Right lobe of liver (tissue), 6 donors: ENCODE measurements around the gene RAB21. TPM values are rescaled to one million over a fixed set of nuclear protein-coding genes. Genes with fewer than 3 reads are reported as not detected.
"Not testable (repeated sequence)": the region's sequence is repeated elsewhere in the genome, so short reads cannot be mapped to it uniquely, and the experiment has no call there.

Experiments used
- ATAC-seq, 4 donors: fragments of 200-7000 bp; cut with Tn5 transposase; one replicate each; pipeline ENCODE4 v1.9.1; 2020; ENCODE audit warnings: mild to moderate bottlenecking in 4 of 4, moderate library complexity in 4 of 4
- DNase-seq, 3 donors: peaks; one replicate each; pipeline ENCODE4 v3.0.0-alpha.2; 2020
- H3K27ac ChIP-seq, 3 donors: fragments of 200-600 bp; one replicate each; pipeline ENCODE4 v1.8.0; 2022
- H3K27me3 ChIP-seq, 2 donors: fragments of 200-600 bp; one replicate each; pipeline ENCODE4 v1.8.0; 2022
- H3K36me3 ChIP-seq, 4 donors: fragments of 200-600 bp; sonication (generic) in 1 of 4; one replicate each; pipeline versions ENCODE4 v1.5.1 to v1.8.0; 2017 to 2022; ENCODE audit warnings: control low read depth in 1 of 4
- H3K4me1 ChIP-seq, 4 donors: fragments of 200-600 bp; sonication (generic) in 1 of 4; one replicate each; pipeline versions ENCODE4 v1.5.1 to v1.8.0; 2017 to 2022; ENCODE audit warnings: control low read depth in 1 of 4
- H3K4me3 ChIP-seq, 3 donors: fragments of 200-600 bp; one replicate each; pipeline ENCODE4 v1.8.0; 2022
- H3K9me3 ChIP-seq, 4 donors: fragments of 200-600 bp; sonication (generic) in 1 of 4; one replicate each; pipeline versions ENCODE4 v1.5.1 to v1.8.0; 2017 to 2022; ENCODE audit warnings: control low read depth in 1 of 4
- CTCF ChIP-seq, 4 donors: fragments of 200-600 bp in 3 of 4; fragments of 450-650 bp in 1 of 4; IDR thresholded peaks; one replicate each; pipeline versions ENCODE4 v1.5.1 to v1.8.0; 2016 to 2022; ENCODE audit warnings: antibody characterized with exemption in 4 of 4, mild to moderate bottlenecking in 2 of 4
- POLR2A ChIP-seq: fragments of 450-650 bp; IDR thresholded peaks from one replicate; pipeline ENCODE4 v1.6.1; 2017; ENCODE audit warnings: antibody characterized with exemption, mild to moderate bottlenecking
- WGBS: methylation state at CpG from one replicate; pipeline ENCODE4 v1.1.6; 2018; ENCODE audit warnings: low coverage, low lambda C conversion rate; ENCODE audit not compliant: insufficient coverage; ENCODE audit errors: missing lambda C conversion rate; 5-methylcytosine and 5-hydroxymethylcytosine counted together
- intact Hi-C, 2 donors: fragments of 100-400 bp; cut with DNase I; formaldehyde crosslinking; loops; one replicate each; pipeline versions ENCODE4 v1.11.2 to v1.14.1; 2022
- total RNA-seq, 6 experiments: library from RNA; depleted of rRNA in 2 of 6; stranded (reverse); fragments of >200 nt in 2 of 6; fragmentation: NEBNext Ultra II Directional in 3 of 6; extraction: Animal tissue kit (Norgen Biotek cat#: 25700) in 3 of 6; gene quantifications; one replicate each; pipeline versions ENCODE4 v1.1.0 to v1.2.4, GENCODE V29; 2016 to 2023
- donor health status: DM: no; HTN: yes; CAD: no.
- donor health status: DM: no; HTN: no; CAD: no.
- donor health status: DM: no; HTN: no; CAD: no.
- donor health status: DM: no; HTN: yes; CAD: no.
- donor health status: DM: no; HTN: yes; CAD: no.

Gene RAB21
- total RNA-seq, 6 experiments from 2014 or later = 23.0 to 45.2 (median 31.3) TPM

DNA sequence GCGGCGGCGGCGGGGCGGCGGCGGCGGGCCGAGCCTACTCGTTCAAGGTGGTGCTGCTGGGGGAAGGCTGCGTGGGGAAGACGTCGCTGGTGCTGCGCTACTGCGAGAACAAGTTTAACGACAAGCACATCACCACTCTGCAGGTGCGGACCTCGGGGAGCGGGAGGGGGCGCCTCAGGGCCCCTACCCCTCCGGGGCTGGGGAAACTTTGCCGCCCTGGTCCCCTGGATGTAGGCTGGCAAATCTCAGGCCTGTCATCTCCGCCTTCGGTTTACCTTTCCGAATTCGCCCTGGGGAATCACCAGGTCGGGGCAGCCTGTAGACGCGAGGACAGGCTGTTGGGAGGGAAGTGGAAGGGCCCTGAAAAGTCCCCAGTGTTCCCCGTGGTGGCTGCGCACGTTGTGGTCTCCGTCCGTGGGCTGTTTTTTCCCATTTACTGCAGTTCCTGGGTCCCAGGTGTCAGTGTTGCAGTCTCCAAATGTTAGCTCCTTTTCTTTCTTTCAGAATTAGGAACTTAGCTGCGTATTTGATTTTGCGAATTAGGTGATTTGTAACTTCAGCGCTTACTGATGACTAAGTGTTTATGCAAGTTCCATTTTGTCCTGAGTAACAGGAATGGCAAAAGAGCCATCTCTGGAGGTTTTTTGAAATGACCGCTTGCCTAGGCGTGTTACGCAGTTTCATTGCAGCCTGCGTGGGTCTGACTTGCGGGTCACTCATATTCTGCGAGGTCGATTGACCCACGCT lies 656 bp downstream of the RAB21 start:
- 0% methylated on average over 24 of the region's 45 CpGs for WGBS
- Histone ChIP-seq H3K9me3 (no peaks in the 10 kb centered on the region), H3K4me1 (peaks cover 0 to 15% (median 5%) of the 10 kb centered on the region in 4 donors), H3K27me3 (no peaks in the 10 kb centered on the region), H3K36me3 (no peaks in the 10 kb centered on the region), H3K27ac (peak overlapping the region; percentile 93 to 96 (median 95)), H3K4me3 (peak overlapping the region; percentile 68 to 78 (median 76))
- peak in 1 of 3 donors; percentile 54 for DNase-seq
- TF ChIP-seq CTCF (IDR thresholded peaks at IDR 0.05) (no peak), POLR2A (peak; percentile 28)
- ATAC-seq = peak; percentile 49 to 56 (median 52)
- intact Hi-C loops = no loop called here

GRCh38 chr12:71756054-71756690 lies 1.5 kb downstream of the RAB21 start:
- no peak for TF ChIP-seq CTCF (IDR thresholded peaks at IDR 0.05)
- no peak for TF ChIP-seq POLR2A
- DNase-seq (no peak), ATAC-seq (no peak)
- intact Hi-C loops = no loop called here
- Histone ChIP-seq H3K4me1 (peaks cover 0 to 15% (median 5%) of the 10 kb centered on the region in 4 donors), H3K36me3 (no peaks in the 10 kb centered on the region), H3K4me3 (peak overlapping the region; percentile 68 to 78 (median 76)), H3K9me3 (no peaks in the 10 kb centered on the region), H3K27me3 (no peaks in the 10 kb centered on the region), H3K27ac (peak overlapping the region; percentile 93 to 96 (median 95))
- WGBS = 48% methylated on average over 5 of the region's 5 CpGs

- intact Hi-C loops = no loop called here
- Histone ChIP-seq H3K4me1 (peaks cover 0 to 11% (median 5%) of the 10 kb centered on the region in 4 donors), H3K36me3 (no peaks in the 10 kb centered on the region), H3K27ac (no peak overlapping the region), H3K9me3 (peaks cover 0 to 5% (median 0%) of the 10 kb centered on the region in 4 donors), H3K27me3 (no peaks in the 10 kb centered on the region), H3K4me3 (no peak overlapping the region)
- ATAC-seq (no peak), DNase-seq (no peak)
- no peak for TF ChIP-seq POLR2A
- no peak for TF ChIP-seq CTCF (IDR thresholded peaks at IDR 0.05)
- WGBS = 98% methylated on average over 3 of the region's 3 CpGs
These were observed 5.3 kb downstream of the RAB21 start for GRCh38 chr12:71759941-71760340.

DNA sequence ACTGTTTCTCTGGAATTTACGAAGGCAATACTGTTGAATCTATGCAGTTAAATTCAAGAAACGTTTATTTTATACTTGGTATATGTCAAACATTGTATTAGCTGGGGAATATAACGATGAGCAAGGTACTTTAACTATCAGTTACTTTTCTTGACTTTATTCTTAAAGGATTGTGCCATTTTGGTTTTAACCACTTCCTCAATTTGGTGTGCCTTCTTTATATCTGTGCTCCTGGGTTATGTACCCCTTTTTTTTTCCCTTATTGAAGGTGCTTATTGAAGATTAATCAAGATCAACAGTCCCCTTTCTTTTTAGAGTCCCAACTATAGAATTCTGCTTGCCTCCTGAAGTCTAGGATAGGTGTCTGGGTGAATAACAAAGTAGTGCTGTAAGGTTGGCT lies 5.8 kb downstream of the RAB21 start:
- no peaks in the 10 kb centered on the region for H3K27me3 ChIP-seq
- intact Hi-C loops = no loop called here
- TF ChIP-seq POLR2A (no peak), CTCF (IDR thresholded peaks at IDR 0.05) (no peak)
- WGBS = 59% methylated on average over 3 of the region's 3 CpGs
- no peak for ATAC-seq
- no peak overlapping the region for H3K4me3 ChIP-seq
- no peak for DNase-seq
- H3K27ac ChIP-seq = no peak overlapping the region
- H3K36me3 ChIP-seq = no peaks in the 10 kb centered on the region
- peaks cover 0 to 5% (median 0%) of the 10 kb centered on the region in 4 donors for H3K9me3 ChIP-seq
- peaks cover 0 to 11% (median 5%) of the 10 kb centered on the region in 4 donors for H3K4me1 ChIP-seq

GRCh38 chr12:71761354-71761753 lies 6.7 kb downstream of the RAB21 start:
- DNase-seq, H3K27ac ChIP-seq, H3K4me3 ChIP-seq, H3K36me3 ChIP-seq, H3K27me3 ChIP-seq, ATAC-seq, H3K9me3 ChIP-seq, H3K4me1 ChIP-seq, intact Hi-C loops: not testable (repeated sequence)
- 100% methylated on average over 1 of the region's 1 CpG for WGBS
